Activated B cell treated with CpG ODN at 0.5 μM for 24 hours (primary cell): ENCODE data around the gene KCNIP1. TPM values are rescaled to one million over a fixed set of nuclear protein-coding genes. Genes with fewer than 3 reads are reported as not detected.

ENCODE experiments used
- ATAC-seq: fragments of 200-7000 bp; cut with Tn5 transposase; one replicate; pipeline ENCODE4 v1.10.0; 2021; ENCODE audit warnings: low read depth, mild to moderate bottlenecking, moderate library complexity
- CTCF ChIA-PET: fragments of 350-600 bp; sonication (Branson Sonifier 250); formaldehyde crosslinking; loops from one replicate; lab custom pipeline; 2021; ENCODE audit warnings: antibody characterized with exemption; lab: Charles Lee
- POLR2A ChIA-PET: fragments of 350-600 bp; sonication (Branson Sonifier 250); formaldehyde crosslinking; loops from one replicate; lab custom pipeline; 2021; ENCODE audit warnings: antibody characterized with exemption; lab: Charles Lee
- DNase-seq: peaks from one replicate; pipeline ENCODE4 v3.0.0; 2022
- H3K27ac Mint-ChIP-seq: one replicate; pipeline ENCODE4 v1.8.0; 2020; ENCODE audit warnings: mixed read lengths
- H3K27me3 Mint-ChIP-seq: one replicate; pipeline ENCODE4 v1.8.0; 2021; ENCODE audit warnings: mixed read lengths
- H3K36me3 Mint-ChIP-seq: one replicate; pipeline ENCODE4 v1.8.0; 2021; ENCODE audit warnings: low read depth, mixed read lengths
- H3K4me1 Mint-ChIP-seq: one replicate; pipeline ENCODE4 v1.8.0; 2021; ENCODE audit warnings: mixed read lengths
- H3K4me3 Mint-ChIP-seq: one replicate; pipeline ENCODE4 v1.8.0; 2020; ENCODE audit warnings: mild to moderate bottlenecking, mixed read lengths
- H3K9me3 Mint-ChIP-seq: one replicate; pipeline ENCODE4 v1.8.0; 2020; ENCODE audit warnings: mixed read lengths
- CTCF ChIP-seq: fragments of 200-600 bp; IDR thresholded peaks from one replicate; pipeline ENCODE4 v1.8.0; 2022; ENCODE audit warnings: antibody characterized with exemption, mild to moderate bottlenecking
- intact Hi-C: fragments of 100-400 bp; cut with micrococcal nuclease; formaldehyde crosslinking; loops from one replicate; pipeline ENCODE4 v1.15.1; 2024
- total RNA-seq: library from RNA; stranded (reverse); gene quantifications from 2 replicates; pipeline ENCODE4 v1.2.3, GENCODE V29; 2022

Gene KCNIP1
- total RNA-seq, 1 donor from 2014 or later: not detected

GRCh38 chr5:170562875-170563228 lies 59.0 kb downstream of the KCNIP1 start:
- no peak overlapping the region for H3K4me3 Mint-ChIP-seq
- CTCF ChIA-PET: no interaction called here
- TF ChIP-seq CTCF: no peak
- no peaks in the 10 kb centered on the region for H3K36me3 Mint-ChIP-seq
- DNase-seq (no peak), ATAC-seq (no peak)
- POLR2A ChIA-PET: no interaction called here
- intact Hi-C loops: no loop called here
- H3K27ac Mint-ChIP-seq: no peak overlapping the region
- H3K27me3 Mint-ChIP-seq: peaks cover 13% of the 10 kb centered on the region
- no peaks in the 10 kb centered on the region for H3K9me3 Mint-ChIP-seq
- no peaks in the 10 kb centered on the region for H3K4me1 Mint-ChIP-seq

GRCh38 chr5:170563824-170564567 lies 60.2 kb downstream of the KCNIP1 start:
- Mint-ChIP-seq H3K9me3 (no peaks in the 10 kb centered on the region), H3K4me3 (no peak overlapping the region), H3K27me3 (peaks cover 13% of the 10 kb centered on the region), H3K27ac (no peak overlapping the region), H3K36me3 (no peaks in the 10 kb centered on the region), H3K4me1 (no peaks in the 10 kb centered on the region)
- TF ChIP-seq CTCF: no peak
- ChIA-PET POLR2A (no interaction called here), CTCF (no interaction called here)
- intact Hi-C loops: no loop called here
- no peak for DNase-seq
- ATAC-seq: no peak

- no peaks in the 10 kb centered on the region for H3K4me1 Mint-ChIP-seq
- H3K27me3 Mint-ChIP-seq: peaks cover 13% of the 10 kb centered on the region
- no peaks in the 10 kb centered on the region for H3K9me3 Mint-ChIP-seq
- H3K4me3 Mint-ChIP-seq: no peak overlapping the region
- intact Hi-C loops: no loop called here
- DNase-seq (no peak), ATAC-seq (no peak)
- H3K27ac Mint-ChIP-seq: no peak overlapping the region
- ChIA-PET POLR2A (no interaction called here), CTCF (no interaction called here)
- no peak for TF ChIP-seq CTCF
- no peaks in the 10 kb centered on the region for H3K36me3 Mint-ChIP-seq
Observed at GRCh38 chr5:170565072-170565471, 61.3 kb downstream of the KCNIP1 start.

- Mint-ChIP-seq H3K27me3 (peaks cover 22% of the 10 kb centered on the region), H3K4me3 (no peak overlapping the region), H3K4me1 (no peaks in the 10 kb centered on the region), H3K27ac (no peak overlapping the region), H3K36me3 (no peaks in the 10 kb centered on the region), H3K9me3 (no peaks in the 10 kb centered on the region)
- ATAC-seq (no peak), DNase-seq (no peak)
- POLR2A ChIA-PET: interaction anchor here (0.6 kb wide), 1 partner anchor 289 kb away, joined by 4 read pairs; no protein-coding TSS in a partner anchor
- CTCF ChIA-PET: no interaction called here
- no peak for TF ChIP-seq CTCF
- intact Hi-C loops: no loop called here
Observed at GRCh38 chr5:170569101-170569500, 65.3 kb downstream of the KCNIP1 start.

GRCh38 chr5:170570476-170570875 lies 66.7 kb downstream of the KCNIP1 start:
- no peaks in the 10 kb centered on the region for H3K36me3 Mint-ChIP-seq
- TF ChIP-seq CTCF: no peak
- intact Hi-C loops: no loop called here
- H3K27me3 Mint-ChIP-seq: peaks cover 20% of the 10 kb centered on the region
- ChIA-PET POLR2A (no interaction called here), CTCF (no interaction called here)
- ATAC-seq: no peak
- no peaks in the 10 kb centered on the region for H3K9me3 Mint-ChIP-seq
- H3K27ac Mint-ChIP-seq: no peak overlapping the region
- H3K4me3 Mint-ChIP-seq: no peak overlapping the region
- H3K4me1 Mint-ChIP-seq: no peaks in the 10 kb centered on the region
- no peak for DNase-seq
